Activated CD4-positive, alpha-beta T cell treated with anti-CD3 and anti-CD28 coated beads for 48 hours (primary cell): ENCODE results near the gene TUSC7.

Experiments
- DNase-seq: peaks from one replicate; pipeline ENCODE4 v3.0.0-alpha.2; 2020

The TUSC7 gene

GRCh38 chr3:116709479-116709878, at the start of gene TUSC7:
Gene TUSC7, plus strand, starts transcription at chr3:116709779.
- DNase-seq, result no peak

DNA sequence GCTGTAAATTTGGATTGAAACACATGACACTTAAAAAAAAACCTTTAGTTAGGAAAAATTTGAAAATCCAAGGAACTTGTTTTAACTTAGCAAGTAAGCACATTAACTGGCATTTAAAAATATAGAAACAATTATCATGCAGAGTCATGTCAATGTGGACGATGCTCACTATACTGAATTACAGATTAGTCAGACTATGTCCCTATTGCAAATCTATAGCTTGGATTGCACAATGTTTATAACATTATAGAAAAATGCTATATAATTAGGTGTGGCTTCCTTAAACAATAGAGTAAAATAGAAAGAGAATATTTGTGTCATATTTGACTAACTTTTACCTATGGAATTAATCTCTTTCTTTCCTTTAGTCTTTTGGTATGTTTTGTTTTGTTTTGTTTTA, 48.4 kb upstream of the TUSC7 start:
- no peak for DNase-seq

DNA sequence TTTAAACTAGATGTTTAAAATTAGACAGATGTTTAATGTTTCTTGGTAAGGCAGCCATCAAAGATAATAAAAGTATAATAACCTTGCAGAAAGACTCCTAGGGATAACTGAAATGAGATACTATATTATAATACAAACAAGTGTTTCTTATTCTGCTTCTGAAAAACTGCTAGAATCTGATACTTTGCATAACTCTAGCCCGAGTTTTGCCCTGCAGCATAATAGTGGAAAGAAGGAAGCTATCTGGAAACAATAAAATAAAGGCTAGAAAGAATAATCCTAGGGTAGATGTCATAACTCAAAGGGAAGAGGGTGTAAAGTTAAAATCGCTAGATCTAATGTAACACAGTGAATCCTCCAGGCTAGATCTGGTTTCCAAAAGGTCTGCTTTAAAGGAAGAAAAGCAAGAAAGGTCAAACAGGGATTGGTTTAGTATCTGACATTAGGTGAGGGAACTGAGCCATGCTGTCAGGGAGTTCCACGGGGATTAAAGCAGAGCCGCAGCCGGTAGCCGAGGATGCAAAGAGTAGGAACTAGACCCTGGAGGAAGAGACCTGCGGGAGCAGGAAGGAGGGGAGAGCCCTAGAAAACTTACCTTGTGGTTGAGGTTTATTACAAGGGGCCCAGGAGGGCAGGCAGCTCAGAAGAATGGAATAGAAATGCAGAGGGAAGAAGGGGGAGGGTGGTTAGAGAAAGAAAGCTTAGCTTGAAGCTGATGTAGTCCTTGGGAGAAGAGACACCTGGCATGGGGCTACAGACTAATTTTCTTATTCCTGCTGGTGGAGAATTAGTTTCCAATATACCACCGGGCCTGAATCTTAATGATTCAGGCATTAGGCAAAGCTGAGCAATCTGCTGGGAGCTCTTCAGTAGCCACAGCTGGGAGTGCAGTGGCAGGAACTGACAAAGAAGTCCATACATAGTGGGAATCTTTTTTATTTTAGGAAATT, 46.1 kb upstream of the TUSC7 start:
- no peak for DNase-seq

- no peak for DNase-seq
These were observed 42.3 kb upstream of the TUSC7 start for GRCh38 chr3:116667324-116667723.

DNA sequence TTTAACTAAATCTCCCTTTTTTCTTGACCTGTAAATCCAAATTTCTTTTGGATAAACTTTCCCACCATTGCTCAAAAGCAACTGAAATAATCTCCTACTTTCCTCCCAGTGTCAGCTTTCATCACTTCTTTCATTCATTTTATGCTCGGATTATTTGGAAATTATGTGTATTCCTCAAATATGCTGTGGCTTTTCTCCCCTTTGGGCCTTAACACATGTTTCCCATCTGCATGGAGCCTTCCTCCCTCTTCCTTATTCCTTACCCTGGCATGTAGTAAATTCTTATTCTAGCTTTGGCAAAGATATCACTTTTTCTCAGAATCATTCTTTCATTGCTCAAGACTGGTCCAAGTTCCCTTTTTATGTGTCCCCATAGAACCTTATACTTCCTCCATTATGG, 41.8 kb upstream of the TUSC7 start:
- no peak for DNase-seq

DNA sequence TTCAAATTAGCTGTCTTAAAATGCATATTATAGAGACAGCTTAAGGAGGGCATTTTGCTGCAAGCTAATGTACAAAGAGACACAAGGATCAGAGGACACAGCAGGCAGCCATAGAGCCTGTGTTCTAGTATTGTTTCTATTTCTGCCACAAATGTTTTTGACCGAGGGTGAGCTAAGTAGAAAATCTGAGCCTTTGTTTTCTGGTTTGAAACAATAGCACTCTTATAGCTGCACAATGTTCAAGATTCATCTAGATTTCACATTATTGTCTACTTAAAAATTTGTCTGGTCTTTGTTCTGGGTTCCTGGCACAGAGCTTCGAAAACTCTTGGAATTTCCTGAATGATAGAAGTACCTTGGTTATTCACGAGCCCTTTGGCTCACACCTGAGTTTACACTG, 40.0 kb upstream of the TUSC7 start:
- no peak for DNase-seq

- DNase-seq, result no peak
These were observed 38.4 kb upstream of the TUSC7 start for GRCh38 chr3:116671151-116671550.

- no peak for DNase-seq
These were observed 30.7 kb upstream of the TUSC7 start for GRCh38 chr3:116678853-116679252.

- no peak for DNase-seq
These were observed 18.5 kb upstream of the TUSC7 start for GRCh38 chr3:116691041-116691440.

- DNase-seq, result no peak
These were observed 8.5 kb upstream of the TUSC7 start for GRCh38 chr3:116701070-116701469.

GRCh38 chr3:116702334-116702733, 7.2 kb upstream of the TUSC7 start:
- no peak for DNase-seq

GRCh38 chr3:116707531-116707930, 2.0 kb upstream of the TUSC7 start:
- no peak for DNase-seq

DNA sequence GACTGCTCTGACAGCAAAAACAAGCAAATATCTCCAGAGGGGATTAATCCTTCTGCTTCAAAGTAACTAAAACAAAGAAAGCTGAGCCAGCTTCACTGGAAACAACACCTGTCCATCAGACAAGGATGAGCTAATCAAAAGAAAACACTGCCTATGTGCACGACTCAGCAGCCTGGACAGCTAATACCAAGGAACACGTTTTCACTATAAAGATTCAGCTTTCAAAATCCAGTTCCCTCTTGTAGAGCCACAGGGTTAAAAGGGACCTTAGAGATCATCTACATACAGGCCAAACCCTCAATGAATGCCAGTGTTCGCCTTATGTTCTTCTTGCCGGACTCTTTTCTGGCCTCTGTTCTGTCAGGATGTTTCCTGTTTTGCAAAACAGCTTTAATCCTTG, 6.9 kb downstream of the TUSC7 start:
- DNase-seq, result no peak

DNA sequence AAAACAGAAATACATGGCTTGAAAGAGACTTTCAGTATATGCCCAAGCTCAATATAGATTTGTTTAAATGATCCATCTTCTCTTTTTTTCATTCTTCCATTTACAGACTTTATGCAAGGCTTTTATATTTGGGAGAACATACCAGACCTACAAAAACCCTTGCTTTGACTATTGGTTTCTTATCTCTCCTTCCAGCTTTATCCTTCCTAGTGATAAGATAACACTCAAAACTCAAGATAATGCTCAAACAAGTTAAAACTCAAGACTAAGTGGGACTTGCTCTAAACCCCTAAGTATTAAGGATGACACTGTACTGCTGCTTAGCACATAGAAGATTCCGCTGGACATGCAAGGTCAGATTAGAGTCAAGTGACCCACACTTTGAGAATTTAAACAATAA, 8.0 kb downstream of the TUSC7 start:
- DNase-seq, result no peak

DNA sequence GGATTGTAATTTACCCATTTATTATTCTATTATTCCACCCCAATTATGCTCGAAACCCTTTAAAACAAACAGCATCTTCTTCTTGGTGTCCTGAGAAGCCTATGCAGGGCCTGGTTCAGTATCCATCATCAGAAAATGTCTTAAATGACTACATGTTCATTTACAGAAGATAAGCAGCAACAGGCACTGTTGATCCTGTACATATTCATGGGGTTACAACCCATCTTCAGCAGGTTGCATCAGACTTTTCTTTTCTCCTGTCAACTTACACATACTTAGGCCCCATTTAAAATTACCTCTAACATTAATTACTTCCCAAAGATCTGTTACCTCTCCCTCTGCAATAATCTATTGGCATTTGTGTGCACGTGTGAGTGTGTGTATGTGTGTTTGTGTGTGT, 18.9 kb downstream of the TUSC7 start:
- no peak for DNase-seq

DNA sequence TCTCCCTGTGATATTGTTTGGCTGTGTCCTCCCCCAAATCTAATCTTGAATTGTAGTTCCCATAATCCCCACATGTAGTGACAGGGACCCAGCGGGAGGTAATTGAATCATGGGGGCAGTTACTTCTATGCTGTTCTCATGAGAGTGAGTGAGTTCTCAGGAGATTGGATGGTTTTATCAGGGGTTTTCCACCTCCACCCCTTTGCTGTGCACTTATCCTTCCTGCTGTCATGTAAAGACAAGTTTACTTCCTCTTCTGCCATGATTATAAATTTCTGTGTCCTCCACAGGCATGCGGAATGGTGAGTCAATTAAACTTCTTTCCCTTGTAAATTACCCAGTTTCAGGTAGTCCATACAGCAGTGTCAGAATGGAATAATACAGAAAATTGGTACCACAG, 24.7 kb downstream of the TUSC7 start:
- DNase-seq, result no peak

DNA sequence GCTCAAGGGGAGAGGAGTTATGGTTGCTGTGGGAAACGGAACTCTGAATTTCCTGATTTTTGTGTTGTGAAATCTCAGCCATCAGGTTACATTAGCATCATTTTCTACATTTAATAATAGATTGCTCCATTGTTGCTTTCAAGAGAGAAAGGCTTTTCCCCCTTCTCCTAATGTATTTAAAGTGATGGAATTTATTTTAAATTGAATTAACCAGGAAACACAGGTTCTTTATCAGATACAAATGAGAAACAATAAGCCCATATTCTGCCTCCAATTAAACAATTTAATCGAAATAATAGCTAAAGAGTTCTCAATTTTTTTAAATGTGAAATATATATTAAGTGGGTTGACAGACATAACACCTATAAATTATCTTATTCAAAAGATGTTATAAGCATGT, 30.1 kb downstream of the TUSC7 start:
- no peak for DNase-seq

DNA sequence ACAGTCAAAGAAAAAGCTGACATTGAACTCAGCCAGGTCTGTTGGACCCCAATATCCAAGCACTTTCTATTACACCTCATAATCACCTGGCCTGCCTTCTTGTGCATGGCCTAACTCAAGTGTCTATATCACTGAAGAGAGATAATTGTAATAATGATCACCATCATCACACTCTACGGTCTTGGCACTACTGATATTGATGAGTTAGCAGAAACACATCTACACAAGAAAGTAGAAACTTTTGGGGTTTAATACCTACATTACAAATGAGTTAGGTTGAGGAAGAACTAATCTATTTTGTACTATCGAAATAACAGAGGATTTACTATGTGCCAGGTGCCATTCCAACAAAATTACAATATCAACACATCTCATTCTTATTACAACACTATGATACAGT, 30.7 kb downstream of the TUSC7 start:
- no peak for DNase-seq

DNA sequence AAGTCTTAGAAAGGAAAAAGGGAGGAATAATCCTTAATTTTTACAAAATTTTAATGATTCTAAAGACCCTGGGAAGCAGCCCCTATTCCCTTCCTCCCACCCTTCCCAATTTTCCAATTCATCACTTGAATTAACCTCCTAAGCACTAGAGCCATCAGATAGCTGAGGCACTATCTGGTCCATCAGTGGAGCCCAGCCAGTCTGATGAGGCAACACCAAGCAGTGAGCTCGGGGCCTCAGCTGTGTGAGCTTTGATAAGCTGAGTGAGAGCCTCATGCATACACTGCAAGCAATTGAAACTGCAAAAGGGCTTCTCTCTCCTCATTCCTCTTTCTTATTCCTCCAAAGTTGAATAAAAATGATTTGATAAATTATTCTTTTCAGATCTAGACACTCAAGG, 31.9 kb downstream of the TUSC7 start:
- no peak for DNase-seq

- no peak for DNase-seq
These were observed 33.5 kb downstream of the TUSC7 start for GRCh38 chr3:116743062-116743461.

DNA sequence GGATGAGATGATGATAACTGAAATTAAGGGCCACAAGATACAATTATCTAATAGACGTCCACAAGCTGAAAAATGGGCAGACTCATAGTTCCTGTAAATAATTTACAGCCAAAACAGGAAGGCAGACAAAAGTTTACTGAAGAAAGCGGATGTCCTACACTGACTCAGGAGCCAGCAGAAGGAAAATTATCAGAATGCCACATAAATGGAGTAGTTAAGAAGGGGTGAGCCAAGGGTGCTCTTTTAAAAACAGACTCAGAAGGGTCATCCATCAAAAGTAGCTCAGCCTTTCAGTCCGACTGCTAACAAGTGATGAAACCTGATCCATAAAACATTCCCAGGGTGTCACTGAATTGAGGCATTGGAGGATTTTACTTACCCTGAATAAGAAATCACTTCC, 39.8 kb downstream of the TUSC7 start:
- DNase-seq, result no peak

DNA sequence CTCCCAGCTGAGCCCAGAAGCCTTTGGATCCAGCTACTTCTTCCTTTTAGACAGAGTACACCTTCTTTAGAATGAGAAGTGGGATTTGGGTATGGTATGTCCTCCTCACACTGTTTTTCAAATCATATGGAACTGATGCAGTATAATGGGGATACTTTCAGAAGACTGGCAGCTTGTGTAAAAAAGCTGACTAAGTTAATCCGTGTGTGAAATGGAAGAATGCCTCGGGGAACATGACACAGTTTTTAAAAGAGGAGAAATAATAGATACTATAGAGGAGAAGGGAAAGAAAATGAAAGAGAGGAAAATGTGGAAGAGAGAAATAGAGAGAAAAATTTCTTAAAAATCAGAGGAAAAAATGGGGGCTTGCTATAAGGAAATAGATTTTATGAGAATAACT, 47.7 kb downstream of the TUSC7 start:
- DNase-seq, result no peak

- no peak for DNase-seq
These were observed 49.7 kb downstream of the TUSC7 start for GRCh38 chr3:116759316-116759715.
